ENCODE measurements around the gene TXNL4A. TPM values are rescaled to one million over a fixed set of nuclear protein-coding genes. Genes with fewer than 3 reads are reported as not detected.
A peak's percentile ranks its signal among the peaks of the same experiment; 100 is the strongest.

The TXNL4A gene
- total RNA-seq, 1 donor from 2014 or later, result 210 TPM

DNA sequence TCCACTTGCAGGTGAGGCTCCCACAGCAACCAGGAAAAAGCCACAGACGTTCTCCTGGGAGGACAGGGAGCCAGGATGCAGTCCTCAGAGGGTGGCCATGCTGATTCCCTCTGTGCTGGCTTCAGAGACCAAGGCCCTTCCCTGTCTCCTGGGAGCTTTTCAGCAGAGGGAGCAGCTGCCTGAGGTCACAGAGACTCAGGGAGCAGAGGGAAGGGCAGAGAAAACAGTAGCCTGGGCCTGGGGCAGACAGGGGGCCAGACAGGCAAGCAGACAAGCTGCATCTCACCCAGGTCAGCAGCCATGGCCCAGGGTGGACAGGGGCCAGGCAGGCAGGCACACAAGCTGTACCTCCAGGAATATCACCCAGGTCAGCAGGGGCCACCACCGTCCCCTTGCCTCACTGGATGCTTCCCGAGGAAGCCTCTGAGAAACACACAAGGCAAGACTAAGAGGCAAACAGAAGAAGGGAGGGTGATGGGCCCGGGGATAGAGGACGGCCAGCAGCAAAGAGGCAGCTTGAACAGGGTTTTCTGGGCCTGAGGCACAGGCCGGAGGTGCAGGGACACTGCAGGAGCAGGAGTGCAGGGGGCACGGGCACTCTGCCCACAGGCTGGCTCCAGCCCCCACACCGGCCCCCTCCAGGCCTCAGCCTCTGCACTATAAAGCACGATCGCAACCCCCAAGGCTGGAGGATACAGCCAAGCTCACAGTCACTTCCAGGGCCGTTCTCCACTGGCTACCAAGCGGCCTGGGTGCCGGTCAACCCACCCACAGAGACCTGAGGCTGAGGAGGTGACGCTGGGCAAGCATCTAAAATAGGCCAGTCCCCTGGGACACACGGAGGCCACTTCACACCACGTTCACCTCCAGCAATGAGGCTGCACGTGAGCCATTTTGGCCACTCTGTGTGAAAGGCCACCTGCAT is 43.0 kb downstream of the TXNL4A start:
- H3K4me1 Mint-ChIP-seq, result peaks cover 34% of the 10 kb centered on the region
- H3K4me3 Mint-ChIP-seq, result no peak overlapping the region
- H3K36me3 Mint-ChIP-seq (ENCODE audit: low read depth), result peaks cover 29% of the 10 kb centered on the region
- no peaks in the 10 kb centered on the region for H3K27me3 Mint-ChIP-seq
- DNase-seq, result no peak
- intact Hi-C loops (cut with micrococcal nuclease), result no loop called here
- no peaks in the 10 kb centered on the region for H3K9me3 Mint-ChIP-seq
- H3K27ac Mint-ChIP-seq, result no peak overlapping the region

DNA sequence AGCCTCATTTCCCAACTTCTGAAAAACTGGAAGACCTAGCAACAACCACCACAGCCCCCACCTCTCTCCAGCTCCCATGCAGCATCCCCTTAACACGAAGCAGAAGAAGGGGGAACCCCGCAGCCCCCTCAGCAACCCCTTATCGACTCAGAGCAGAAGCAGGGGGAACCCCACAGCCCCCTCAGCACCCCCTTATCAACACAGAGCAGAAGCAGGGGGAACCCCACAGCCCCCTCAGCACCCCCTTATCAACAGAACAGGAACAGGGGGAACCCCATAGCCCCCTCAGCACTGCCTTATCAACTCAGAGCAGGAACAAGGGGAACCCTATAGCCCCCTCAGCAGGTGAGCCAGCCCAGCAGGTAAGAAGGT is 43.6 kb downstream of the TXNL4A start:
- Mint-ChIP-seq H3K9me3 (no peaks in the 10 kb centered on the region), H3K27ac (peak overlapping the region; percentile 43), H3K27me3 (no peaks in the 10 kb centered on the region), H3K4me3 (peak overlapping the region; percentile 24), H3K4me1 (peaks cover 29% of the 10 kb centered on the region), H3K36me3 (ENCODE audit: low read depth) (peaks cover 31% of the 10 kb centered on the region)
- DNase-seq, result no peak
- intact Hi-C loops (cut with micrococcal nuclease), result no loop called here

DNA sequence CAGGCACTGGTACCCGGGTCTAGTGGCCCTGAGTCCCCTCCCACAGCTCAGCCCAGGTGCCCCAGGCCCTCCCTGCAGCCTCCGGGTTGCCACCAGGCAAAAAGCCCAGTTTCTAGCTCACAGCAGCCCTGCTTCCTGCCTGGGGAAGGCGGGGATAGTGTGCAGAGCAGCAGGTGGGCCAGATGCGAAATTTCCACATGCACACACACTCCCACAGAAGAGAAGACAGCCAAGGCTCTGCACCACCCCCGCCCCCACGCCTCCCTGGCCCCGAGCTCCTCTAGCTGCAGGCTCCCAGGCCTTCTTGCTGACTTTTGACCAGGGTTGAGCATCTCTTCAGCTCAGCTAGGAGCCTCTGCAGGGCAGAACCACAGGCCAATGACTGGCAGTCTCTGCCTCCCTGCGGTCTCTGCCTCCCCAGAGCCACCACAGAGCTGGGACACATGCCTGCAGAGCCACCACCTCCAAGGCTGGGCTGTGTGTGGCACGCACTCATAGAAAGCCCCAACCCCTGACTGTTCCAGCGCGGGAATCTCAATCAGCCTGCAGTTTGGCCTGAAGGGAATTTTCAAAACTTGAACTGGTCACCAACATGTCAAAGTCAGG is 44.1 kb downstream of the TXNL4A start:
- H3K27me3 Mint-ChIP-seq, result no peaks in the 10 kb centered on the region
- intact Hi-C loops (cut with micrococcal nuclease), result no loop called here
- no peaks in the 10 kb centered on the region for H3K9me3 Mint-ChIP-seq
- peak overlapping the region; percentile 43 for H3K27ac Mint-ChIP-seq
- H3K4me1 Mint-ChIP-seq, result peaks cover 25% of the 10 kb centered on the region
- H3K4me3 Mint-ChIP-seq, result peak overlapping the region; percentile 24
- peaks cover 34% of the 10 kb centered on the region for H3K36me3 Mint-ChIP-seq (ENCODE audit: low read depth)
- DNase-seq, result peak; percentile 72

DNA sequence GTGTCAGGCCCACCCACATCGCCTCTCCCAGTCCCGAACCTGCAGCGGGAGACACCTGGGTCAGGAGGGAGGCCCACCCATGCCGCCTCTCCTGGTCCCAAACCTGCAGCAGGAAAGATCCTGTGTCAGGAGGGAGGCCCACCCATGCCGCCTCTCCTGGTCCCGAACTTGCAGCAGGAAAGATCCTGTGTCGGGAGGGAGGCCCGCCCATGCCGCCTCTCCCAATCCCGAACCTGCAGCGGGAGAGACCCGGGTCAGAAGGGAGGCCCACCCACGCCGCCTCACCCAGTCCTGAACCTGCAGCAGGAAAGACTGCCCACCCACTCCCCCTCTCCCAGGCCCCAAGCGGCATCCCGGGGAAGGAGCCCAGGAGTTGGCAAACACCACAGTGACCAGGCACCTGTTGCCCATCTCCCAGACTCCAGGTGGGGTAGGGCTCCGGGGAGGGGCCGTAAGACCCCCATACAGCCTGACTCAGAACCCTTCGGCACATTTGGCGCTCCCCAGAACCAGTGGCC is 44.7 kb downstream of the TXNL4A start:
- H3K4me1 Mint-ChIP-seq, result peaks cover 23% of the 10 kb centered on the region
- H3K27me3 Mint-ChIP-seq, result no peaks in the 10 kb centered on the region
- intact Hi-C loops (cut with micrococcal nuclease), result no loop called here
- H3K36me3 Mint-ChIP-seq (ENCODE audit: low read depth), result peaks cover 34% of the 10 kb centered on the region
- no peak for DNase-seq
- H3K4me3 Mint-ChIP-seq, result no peak overlapping the region
- H3K27ac Mint-ChIP-seq, result no peak overlapping the region
- H3K9me3 Mint-ChIP-seq, result no peaks in the 10 kb centered on the region

DNA sequence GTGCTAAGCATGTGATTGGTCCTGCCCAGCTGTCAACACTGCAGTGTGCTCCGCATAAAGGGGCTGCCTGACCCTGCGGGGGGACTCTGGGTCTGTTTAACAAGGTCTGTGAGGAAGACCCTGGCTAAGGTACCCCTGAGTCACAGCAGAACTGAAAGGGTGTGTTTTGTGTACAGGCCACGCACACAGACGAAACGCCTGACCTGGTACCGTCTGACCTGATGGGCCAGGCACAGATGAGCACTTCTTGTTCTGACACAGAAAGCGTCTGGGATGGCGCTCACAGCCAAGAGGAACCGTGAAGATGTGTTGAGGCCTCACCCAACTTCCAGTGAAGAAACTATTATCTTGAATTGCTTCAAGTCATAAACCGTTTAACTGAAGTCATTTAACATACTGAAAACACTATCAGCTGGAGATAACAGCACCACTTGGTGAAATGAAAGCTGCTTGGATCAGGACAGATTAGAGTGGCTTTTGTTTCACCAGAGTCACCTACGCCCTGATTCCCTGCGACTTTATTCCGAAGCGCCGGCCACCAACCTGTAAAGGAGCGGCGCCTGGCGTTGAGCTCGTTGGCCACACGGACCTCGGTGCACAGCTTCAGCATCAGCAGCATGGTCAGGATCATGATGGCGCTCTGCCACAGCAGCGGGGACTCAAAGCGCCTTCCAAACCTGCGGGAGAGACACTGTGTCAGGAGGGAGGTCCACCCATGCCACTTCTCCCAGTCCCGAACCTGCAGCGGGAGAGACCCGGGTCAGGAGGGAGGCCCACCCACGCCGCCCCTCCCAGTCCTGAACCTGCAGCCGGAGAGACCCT is 45.4 kb downstream of the TXNL4A start:
- Mint-ChIP-seq H3K4me1 (peaks cover 23% of the 10 kb centered on the region), H3K27ac (no peak overlapping the region), H3K36me3 (ENCODE audit: low read depth) (peaks cover 41% of the 10 kb centered on the region), H3K27me3 (no peaks in the 10 kb centered on the region), H3K4me3 (no peak overlapping the region), H3K9me3 (no peaks in the 10 kb centered on the region)
- DNase-seq, result no peak
- intact Hi-C loops (cut with micrococcal nuclease), result no loop called here

DNA sequence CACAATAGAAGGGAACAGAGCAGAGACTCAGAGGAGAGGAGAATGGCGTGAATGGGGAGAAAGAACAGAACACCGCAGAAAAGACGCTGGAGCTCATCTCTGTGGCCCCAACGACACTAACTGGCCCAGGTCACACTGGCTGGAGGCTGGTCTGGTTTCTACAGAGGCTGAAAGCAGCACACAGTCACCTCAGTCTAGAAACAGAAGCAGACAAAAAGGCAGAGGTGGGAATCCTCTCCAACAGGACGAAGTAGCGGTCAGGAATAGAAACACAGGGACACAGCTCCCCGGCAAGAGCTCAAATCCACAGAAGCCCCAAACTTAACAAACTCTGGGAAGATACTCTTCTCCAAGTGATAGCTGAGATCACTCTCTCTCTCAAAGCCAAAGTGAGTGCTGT is 46.2 kb downstream of the TXNL4A start:
- DNase-seq, result no peak
- intact Hi-C loops (cut with micrococcal nuclease), result no loop called here
- Mint-ChIP-seq H3K27me3 (no peaks in the 10 kb centered on the region), H3K9me3 (peaks cover 3% of the 10 kb centered on the region), H3K4me1 (peaks cover 22% of the 10 kb centered on the region), H3K4me3 (no peak overlapping the region), H3K36me3 (ENCODE audit: low read depth) (peaks cover 49% of the 10 kb centered on the region), H3K27ac (no peak overlapping the region)

DNA sequence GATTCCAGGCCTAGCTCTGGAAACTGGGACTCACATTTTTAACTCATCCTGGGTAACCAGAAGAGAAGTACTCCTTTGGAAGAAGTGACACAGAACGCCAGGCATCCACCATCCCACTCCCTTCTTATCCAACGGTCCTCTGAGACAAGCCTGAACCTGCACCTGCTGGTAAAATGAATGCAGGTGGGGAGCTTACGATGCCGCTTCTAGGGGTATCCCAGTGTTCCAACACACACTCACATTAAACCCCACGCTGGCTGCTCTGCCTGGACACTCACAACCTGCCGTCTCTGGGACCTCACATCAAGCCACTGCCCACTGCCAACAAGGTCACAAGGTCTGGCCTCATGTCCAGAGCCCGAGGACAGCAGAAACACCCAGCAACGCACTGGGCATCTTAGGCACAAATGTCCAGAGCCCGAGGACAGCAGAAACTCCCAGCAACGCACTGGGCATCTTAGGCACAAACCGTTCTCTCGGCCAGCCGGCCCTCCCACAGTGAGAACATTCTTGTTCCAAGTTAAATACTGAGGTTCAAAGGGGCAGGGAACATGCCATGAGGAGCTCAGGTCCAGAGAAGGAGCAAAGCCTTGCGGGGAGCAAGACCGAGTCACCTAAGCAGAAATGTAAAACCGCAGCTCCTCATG is 46.8 kb downstream of the TXNL4A start:
- peaks cover 3% of the 10 kb centered on the region for H3K9me3 Mint-ChIP-seq
- peaks cover 19% of the 10 kb centered on the region for H3K4me1 Mint-ChIP-seq
- peaks cover 55% of the 10 kb centered on the region for H3K36me3 Mint-ChIP-seq (ENCODE audit: low read depth)
- no peak for DNase-seq
- no peak overlapping the region for H3K27ac Mint-ChIP-seq
- intact Hi-C loops (cut with micrococcal nuclease), result no loop called here
- no peaks in the 10 kb centered on the region for H3K27me3 Mint-ChIP-seq
- H3K4me3 Mint-ChIP-seq, result no peak overlapping the region

DNA sequence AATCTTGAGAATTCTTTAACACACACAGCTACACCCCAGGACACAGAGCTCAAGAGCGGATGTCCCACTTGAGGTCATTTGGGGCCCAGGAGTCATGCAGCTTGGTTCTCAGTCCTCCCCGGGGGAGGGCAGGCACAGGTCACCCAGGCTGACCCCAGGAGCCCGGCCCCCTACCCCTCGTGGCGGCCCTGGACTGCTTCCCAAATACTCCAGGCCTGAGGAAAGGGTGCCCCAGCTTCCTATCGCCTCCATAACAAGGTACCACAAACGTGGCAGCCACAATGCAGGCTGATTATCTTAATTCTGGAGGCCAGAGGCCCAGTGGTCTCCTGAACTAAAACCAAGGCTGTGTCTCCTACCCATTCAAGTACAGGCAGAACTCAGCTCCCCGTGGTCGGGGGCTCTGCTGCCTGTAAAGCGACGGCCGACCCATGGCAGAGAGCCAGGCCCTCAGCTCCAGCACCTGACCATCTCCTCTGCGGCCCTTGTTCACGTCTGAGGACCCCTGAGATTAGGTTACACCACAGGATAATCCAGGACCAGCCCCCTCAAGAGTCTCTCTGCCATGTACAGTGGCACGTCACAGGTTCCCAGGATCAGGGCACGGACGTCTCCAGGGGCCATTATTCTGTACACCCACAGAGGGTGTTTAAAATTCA is 47.4 kb downstream of the TXNL4A start:
- Mint-ChIP-seq H3K4me1 (peaks cover 13% of the 10 kb centered on the region), H3K4me3 (no peak overlapping the region), H3K27ac (no peak overlapping the region), H3K9me3 (peaks cover 3% of the 10 kb centered on the region), H3K36me3 (ENCODE audit: low read depth) (peaks cover 60% of the 10 kb centered on the region), H3K27me3 (no peaks in the 10 kb centered on the region)
- intact Hi-C loops (cut with micrococcal nuclease), result no loop called here
- no peak for DNase-seq

DNA sequence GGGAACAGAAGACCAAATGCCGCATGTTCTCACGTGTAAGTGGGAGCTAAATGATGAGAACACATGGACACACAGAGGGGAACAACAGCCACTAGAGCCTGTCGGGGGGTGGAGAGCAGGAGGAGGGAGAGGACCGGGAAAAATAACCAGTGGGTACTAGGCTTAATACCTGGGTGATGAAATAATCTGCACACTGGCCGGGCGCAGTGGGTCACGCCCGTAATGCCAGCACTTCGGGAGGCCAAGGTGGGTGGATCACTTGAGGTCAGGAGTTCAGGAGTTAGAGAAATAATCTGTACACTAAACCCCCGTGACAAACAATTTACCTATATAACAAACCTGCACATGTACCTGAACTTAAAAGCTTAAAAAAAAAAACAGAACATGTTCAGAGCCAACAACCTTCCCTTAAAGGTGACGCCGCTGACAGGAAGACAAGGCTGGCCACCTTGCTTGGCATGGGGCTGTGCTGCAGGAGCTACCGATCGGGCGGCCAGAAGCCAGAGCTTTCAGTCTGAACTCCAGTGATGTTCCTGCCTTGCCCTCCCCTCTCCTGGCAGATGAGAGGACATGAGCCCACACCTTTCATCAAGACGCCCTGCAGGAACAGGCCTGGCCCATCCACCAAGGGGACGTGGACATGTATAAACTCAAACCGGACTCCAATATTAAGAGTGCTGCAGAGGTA is 48.1 kb downstream of the TXNL4A start:
- no peaks in the 10 kb centered on the region for H3K27me3 Mint-ChIP-seq
- peaks cover 10% of the 10 kb centered on the region for H3K4me1 Mint-ChIP-seq
- no peak for DNase-seq
- H3K27ac Mint-ChIP-seq, result no peak overlapping the region
- H3K36me3 Mint-ChIP-seq (ENCODE audit: low read depth), result peaks cover 65% of the 10 kb centered on the region
- peaks cover 3% of the 10 kb centered on the region for H3K9me3 Mint-ChIP-seq
- no peak overlapping the region for H3K4me3 Mint-ChIP-seq
- intact Hi-C loops (cut with micrococcal nuclease), result no loop called here

DNA sequence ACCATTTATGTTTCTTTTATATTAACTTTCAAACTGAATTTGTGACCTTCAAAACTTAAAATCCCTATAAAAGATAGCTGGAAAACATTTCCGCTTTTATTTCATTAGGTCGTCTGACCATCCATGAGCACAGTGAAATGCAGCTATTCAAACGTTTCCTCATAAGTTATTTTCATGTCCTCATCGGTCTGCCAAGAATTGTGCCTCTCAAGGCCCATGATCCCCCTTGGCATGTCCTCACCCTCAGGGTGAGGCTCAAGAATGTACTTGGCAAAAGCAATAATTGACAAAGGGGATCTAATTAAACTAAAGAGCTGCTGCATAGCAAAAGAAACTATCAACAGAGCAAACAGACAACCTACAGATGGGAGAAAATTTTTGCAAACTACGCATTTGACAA is 49.3 kb downstream of the TXNL4A start:
- intact Hi-C loops (cut with micrococcal nuclease), result no loop called here
- H3K36me3 Mint-ChIP-seq (ENCODE audit: low read depth), result peaks cover 75% of the 10 kb centered on the region
- H3K9me3 Mint-ChIP-seq, result peaks cover 3% of the 10 kb centered on the region
- DNase-seq, result no peak
- no peak overlapping the region for H3K4me3 Mint-ChIP-seq
- peaks cover 1% of the 10 kb centered on the region for H3K4me1 Mint-ChIP-seq
- H3K27me3 Mint-ChIP-seq, result no peaks in the 10 kb centered on the region
- H3K27ac Mint-ChIP-seq, result no peak overlapping the region

DNA sequence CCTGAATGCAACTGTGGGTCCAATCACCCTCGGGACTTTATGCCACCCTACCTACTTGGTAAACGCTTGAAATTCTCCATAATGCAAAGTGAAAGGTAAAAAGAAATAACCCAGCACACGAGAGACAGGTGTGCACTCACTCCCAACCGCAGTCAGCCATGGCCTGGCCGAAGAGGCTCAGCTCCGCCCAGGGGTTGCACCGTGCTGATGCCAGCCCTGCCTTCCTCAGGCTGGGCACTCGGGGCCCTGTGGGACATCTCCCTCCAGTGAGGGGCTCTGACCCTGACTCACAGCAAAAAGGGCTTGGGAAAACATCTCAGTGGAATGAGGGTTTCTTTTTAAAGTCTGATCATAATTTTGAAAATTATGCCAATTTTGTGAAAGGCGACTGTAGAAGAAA is 50.2 kb downstream of the TXNL4A start:
- intact Hi-C loops (cut with micrococcal nuclease), result no loop called here
- Mint-ChIP-seq H3K4me3 (no peak overlapping the region), H3K9me3 (peaks cover 5% of the 10 kb centered on the region), H3K4me1 (no peaks in the 10 kb centered on the region), H3K27me3 (no peaks in the 10 kb centered on the region), H3K36me3 (ENCODE audit: low read depth) (peaks cover 84% of the 10 kb centered on the region), H3K27ac (no peak overlapping the region)
- no peak for DNase-seq

DNA sequence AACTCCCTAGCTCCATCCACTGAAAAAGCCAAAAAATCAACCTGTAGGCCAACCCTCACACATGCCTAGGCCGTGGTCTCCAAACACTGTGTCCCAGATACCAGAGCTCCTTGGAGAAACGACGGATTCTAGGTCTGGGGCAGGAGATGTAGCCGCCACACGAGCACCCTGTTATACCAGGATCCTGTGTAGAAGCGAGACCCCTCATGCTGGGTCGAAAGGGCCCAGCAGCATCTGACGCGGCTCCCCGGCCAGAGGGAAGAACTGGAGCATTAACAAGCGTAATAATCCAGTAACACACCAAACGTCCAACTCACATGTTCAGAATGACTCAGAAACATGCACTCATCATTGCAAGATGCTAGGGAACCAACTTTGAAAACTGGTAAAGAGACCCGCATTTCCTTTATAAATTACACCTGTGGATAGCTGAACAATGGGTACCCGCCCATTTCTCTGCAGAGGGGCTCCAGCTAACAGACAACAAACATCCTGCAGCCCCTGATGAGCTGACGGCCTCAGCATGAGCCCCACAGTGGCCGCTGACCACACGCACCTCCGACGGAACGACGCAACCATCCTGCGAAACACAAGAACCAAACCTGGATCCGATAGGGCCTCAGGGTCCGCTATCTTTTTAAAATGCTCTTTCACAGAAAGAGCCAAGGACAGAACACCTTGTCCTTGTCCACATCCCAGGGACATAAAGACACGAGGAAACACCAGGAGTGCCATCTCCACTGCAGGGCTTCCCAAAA is 51.1 kb downstream of the TXNL4A start:
- no peaks in the 10 kb centered on the region for H3K27me3 Mint-ChIP-seq
- no peak overlapping the region for H3K4me3 Mint-ChIP-seq
- H3K4me1 Mint-ChIP-seq, result no peaks in the 10 kb centered on the region
- no peak for DNase-seq
- H3K36me3 Mint-ChIP-seq (ENCODE audit: low read depth), result peaks cover 87% of the 10 kb centered on the region
- peaks cover 7% of the 10 kb centered on the region for H3K9me3 Mint-ChIP-seq
- H3K27ac Mint-ChIP-seq, result no peak overlapping the region
- intact Hi-C loops (cut with micrococcal nuclease), result no loop called here

Data from activated CD4-positive, alpha-beta T cell treated with anti-CD3 and anti-CD28 coated beads, Interleukin-2, amount 10 ng/mL, durations not matched to agents 24 days and 14 days (primary cell).